GM21825 (cell line): ENCODE results near the gene GRHL1.

ENCODE experiments used
- ATAC-seq: cut with Tn5 transposase; IDR thresholded peaks from one replicate; pipeline ENCODE4 v1.9.1; 2021; ENCODE audit warnings: mild to moderate bottlenecking, moderate library complexity; ENCODE audit not compliant: unreplicated experiment

Gene GRHL1

GRCh38 chr2:9948721-9949120 is 2.8 kb upstream of the GRHL1 start:
- ATAC-seq: no peak

- no peak for ATAC-seq
Measured at GRCh38 chr2:9949239-9949991, 2.1 kb upstream of the GRHL1 start.

- no peak for ATAC-seq
Measured at GRCh38 chr2:9949992-9950520, 1.4 kb upstream of the GRHL1 start.

GRCh38 chr2:9950521-9951271 is 797 bp upstream of the GRHL1 start:
- ATAC-seq: peak; percentile 41

- no peak for ATAC-seq
Measured at GRCh38 chr2:9951272-9951521, 296 bp upstream of the GRHL1 start.

- ATAC-seq: no peak
Measured at GRCh38 chr2:9952286-9952737, 819 bp downstream of the GRHL1 start.

- ATAC-seq: no peak
Measured at GRCh38 chr2:9952856-9953503, 1.5 kb downstream of the GRHL1 start.

GRCh38 chr2:9954136-9954535 is 2.6 kb downstream of the GRHL1 start:
- no peak for ATAC-seq

GRCh38 chr2:9958057-9958456 is 6.6 kb downstream of the GRHL1 start:
- ATAC-seq: no peak

GRCh38 chr2:9959262-9959661 is 7.8 kb downstream of the GRHL1 start:
- ATAC-seq: no peak

- no peak for ATAC-seq
Measured at GRCh38 chr2:9961013-9961412, 9.5 kb downstream of the GRHL1 start.

GRCh38 chr2:9964334-9964980 is 13.0 kb downstream of the GRHL1 start:
- no peak for ATAC-seq

GRCh38 chr2:9965119-9965822 is 13.8 kb downstream of the GRHL1 start:
- ATAC-seq: no peak

GRCh38 chr2:9966491-9967022 is 15.1 kb downstream of the GRHL1 start:
- ATAC-seq: no peak

- no peak for ATAC-seq
Measured at GRCh38 chr2:9967053-9967775, 15.7 kb downstream of the GRHL1 start.

GRCh38 chr2:9968553-9969497 is 17.3 kb downstream of the GRHL1 start:
- ATAC-seq: no peak

GRCh38 chr2:9970200-9971044 is 18.9 kb downstream of the GRHL1 start:
- no peak for ATAC-seq
